HepG2 (cell line): ENCODE data around the gene TBKBP1. TPM values are rescaled to one million over a fixed set of nuclear protein-coding genes. Genes with fewer than 3 reads are reported as not detected.

ENCODE experiments used
- ETV5 ChIP-seq: IDR thresholded peaks from 2 replicates; pipeline ENCODE4 v1.6.1; 2018; ENCODE audit warnings: missing biosample characterization, missing genetic modification reagents, inconsistent platforms, borderline replicate concordance
- FOXJ3 ChIP-seq: sonication (generic); formaldehyde crosslinking; IDR thresholded peaks from 2 replicates; pipeline ENCODE4 v1.4.0; 2020; ENCODE audit warnings: missing genetic modification reagents, mild to moderate bottlenecking, borderline replicate concordance
- LRRFIP1 ChIP-seq: sonication (generic); formaldehyde crosslinking; conservative IDR thresholded peaks from 2 replicates; pipeline ENCODE4 v1.4.0; 2020; ENCODE audit warnings: missing genetic modification reagents
- MLX ChIP-seq: IDR thresholded peaks from 2 replicates; pipeline ENCODE4 v1.6.1; 2016
- NFYC ChIP-seq: IDR thresholded peaks from 2 replicates; pipeline ENCODE4 v1.6.1; 2016; ENCODE audit warnings: missing genetic modification reagents, missing compliant biosample characterization
- SAFB2 ChIP-seq: sonication (generic); formaldehyde crosslinking; IDR thresholded peaks from 2 replicates; pipeline ENCODE4 v1.5.1; 2020; ENCODE audit warnings: missing genetic modification reagents, low read depth, mild to moderate bottlenecking, borderline replicate concordance
- SP4 ChIP-seq: sonication (generic); formaldehyde crosslinking; IDR thresholded peaks from 2 replicates; pipeline ENCODE4 v1.8.1; 2023; ENCODE audit warnings: mild to moderate bottlenecking, missing genetic modification reagents
- TBL1XR1 ChIP-seq: fragments of 150-350 bp; IDR thresholded peaks from 2 replicates; pipeline ENCODE4 v1.6.1; 2014; ENCODE audit warnings: borderline replicate concordance, low read length; ENCODE audit not compliant: partially characterized antibody
- ZFP36L2 ChIP-seq: sonication (generic); formaldehyde crosslinking; IDR thresholded peaks from 2 replicates; pipeline ENCODE4 v1.4.0; 2020; ENCODE audit warnings: missing genetic modification reagents
- ZFP91 ChIP-seq: sonication (generic); formaldehyde crosslinking; IDR thresholded peaks from 2 replicates; pipeline ENCODE4 v1.9.0; 2022; ENCODE audit warnings: missing genetic modification reagents, mild to moderate bottlenecking, borderline replicate concordance
- ZNF224 ChIP-seq: sonication (generic); formaldehyde crosslinking; IDR thresholded peaks from 2 replicates; pipeline ENCODE4 v1.5.0; 2020; ENCODE audit warnings: mild to moderate bottlenecking, missing genetic modification reagents
- ZNF329 ChIP-seq: sonication (generic); formaldehyde crosslinking; IDR thresholded peaks from 2 replicates; pipeline ENCODE4 v1.9.0; 2021; ENCODE audit warnings: low read depth, mild to moderate bottlenecking, missing genetic modification reagents
- ZNF616 ChIP-seq: sonication (generic); formaldehyde crosslinking; IDR thresholded peaks from 2 replicates; pipeline ENCODE4 v1.5.0; 2020; ENCODE audit warnings: low read depth, mild to moderate bottlenecking, missing genetic modification reagents
- ZNF839 ChIP-seq: sonication (generic); formaldehyde crosslinking; IDR thresholded peaks from 2 replicates; pipeline ENCODE4 v1.4.0; 2020; ENCODE audit warnings: missing genetic modification reagents, mild to moderate bottlenecking, borderline replicate concordance
- ZNF891 ChIP-seq: sonication (generic); formaldehyde crosslinking; IDR thresholded peaks from 2 replicates; pipeline ENCODE4 v1.5.0; 2020; ENCODE audit warnings: mild to moderate bottlenecking, missing genetic modification reagents
- ZSCAN31 ChIP-seq: sonication (generic); formaldehyde crosslinking; IDR thresholded peaks from 2 replicates; pipeline ENCODE4 v1.5.0; 2020; ENCODE audit warnings: low read depth, mild to moderate bottlenecking, missing genetic modification reagents
- polyA plus RNA-seq, 8 experiments: library from polyadenylated mRNA; depleted of rRNA in 3 of 8; stranded (reverse) in 7 of 8; unstranded in 1 of 8; fragments of >200 nt; fragmentation: Illumina TruSeq in 4 of 8; extraction: Trizol in 4 of 8; gene quantifications; 2 replicates each; pipeline versions ENCODE4 v1.2.1 to v1.2.3, GENCODE V29; 2011 to 2016; ENCODE audit warnings: low read depth in 4 of 8, missing spikeins in 1 of 8, mixed read lengths in 1 of 8; ENCODE audit not compliant: insufficient read depth in 1 of 8
- total RNA-seq, 5 experiments: library from RNA; depleted of rRNA; stranded (reverse); fragments of >200 nt; fragmentation: Illumina TruSeq; extraction: Trizol; gene quantifications; 2 replicates each; pipeline ENCODE4 v1.2.3, GENCODE V29; 2016; ENCODE audit warnings: low read depth in 1 of 5
- TF ChIP-seq, protein P1 (sequence below): sonication (generic); formaldehyde crosslinking; IDR thresholded peaks from 2 replicates; pipeline ENCODE4 v1.4.0; 2020; ENCODE audit warnings: mild to moderate bottlenecking, missing genetic modification reagents, borderline replicate concordance

The TBKBP1 gene
- total and polyA plus RNA-seq, 2 of the 13 experiments (the other 11 are each of a cell fraction or from before 2014, with no cell fraction given): 2.6 to 7.0 TPM

- TF ChIP-seq LRRFIP1 (CRISPR knock-in tag) (no peak), NFYC (CRISPR knock-in tag) (no peak), SAFB2 (CRISPR knock-in tag) (no peak), ZNF616 (no peak), FOXJ3 (no peak), SP4 (CRISPR knock-in tag) (no peak), ZSCAN31 (CRISPR knock-in tag) (no peak), MLX (CRISPR knock-in tag) (no peak), ZFP91 (CRISPR knock-in tag) (peak; percentile 46; the same call in 1 of the 2 replicates), ZNF224 (CRISPR knock-in tag) (no peak), ZNF839 (CRISPR knock-in tag) (no peak), TBL1XR1 (no peak), ZFP36L2 (no peak), ETV5 (no peak), ZNF329 (CRISPR knock-in tag) (no peak), ZNF891 (CRISPR knock-in tag) (0 out of 2 replicates have a peak, but pooled peaks have one; percentile 65)
- TF ChIP-seq, protein P1, sequence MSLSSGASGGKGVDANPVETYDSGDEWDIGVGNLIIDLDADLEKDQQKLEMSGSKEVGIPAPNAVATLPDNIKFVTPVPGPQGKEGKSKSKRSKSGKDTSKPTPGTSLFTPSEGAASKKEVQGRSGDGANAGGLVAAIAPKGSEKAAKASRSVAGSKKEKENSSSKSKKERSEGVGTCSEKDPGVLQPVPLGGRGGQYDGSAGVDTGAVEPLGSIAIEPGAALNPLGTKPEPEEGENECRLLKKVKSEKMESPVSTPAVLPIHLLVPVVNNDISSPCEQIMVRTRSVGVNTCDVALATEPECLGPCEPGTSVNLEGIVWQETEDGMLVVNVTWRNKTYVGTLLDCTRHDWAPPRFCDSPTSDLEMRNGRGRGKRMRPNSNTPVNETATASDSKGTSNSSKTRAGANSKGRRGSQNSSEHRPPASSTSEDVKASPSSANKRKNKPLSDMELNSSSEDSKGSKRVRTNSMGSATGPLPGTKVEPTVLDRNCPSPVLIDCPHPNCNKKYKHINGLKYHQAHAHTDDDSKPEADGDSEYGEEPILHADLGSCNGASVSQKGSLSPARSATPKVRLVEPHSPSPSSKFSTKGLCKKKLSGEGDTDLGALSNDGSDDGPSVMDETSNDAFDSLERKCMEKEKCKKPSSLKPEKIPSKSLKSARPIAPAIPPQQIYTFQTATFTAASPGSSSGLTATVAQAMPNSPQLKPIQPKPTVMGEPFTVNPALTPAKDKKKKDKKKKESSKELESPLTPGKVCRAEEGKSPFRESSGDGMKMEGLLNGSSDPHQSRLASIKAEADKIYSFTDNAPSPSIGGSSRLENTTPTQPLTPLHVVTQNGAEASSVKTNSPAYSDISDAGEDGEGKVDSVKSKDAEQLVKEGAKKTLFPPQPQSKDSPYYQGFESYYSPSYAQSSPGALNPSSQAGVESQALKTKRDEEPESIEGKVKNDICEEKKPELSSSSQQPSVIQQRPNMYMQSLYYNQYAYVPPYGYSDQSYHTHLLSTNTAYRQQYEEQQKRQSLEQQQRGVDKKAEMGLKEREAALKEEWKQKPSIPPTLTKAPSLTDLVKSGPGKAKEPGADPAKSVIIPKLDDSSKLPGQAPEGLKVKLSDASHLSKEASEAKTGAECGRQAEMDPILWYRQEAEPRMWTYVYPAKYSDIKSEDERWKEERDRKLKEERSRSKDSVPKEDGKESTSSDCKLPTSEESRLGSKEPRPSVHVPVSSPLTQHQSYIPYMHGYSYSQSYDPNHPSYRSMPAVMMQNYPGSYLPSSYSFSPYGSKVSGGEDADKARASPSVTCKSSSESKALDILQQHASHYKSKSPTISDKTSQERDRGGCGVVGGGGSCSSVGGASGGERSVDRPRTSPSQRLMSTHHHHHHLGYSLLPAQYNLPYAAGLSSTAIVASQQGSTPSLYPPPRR (CRISPR knock-in tag): no peak
Observed at GRCh38 chr17:47742319-47743181, 48.6 kb downstream of the TBKBP1 start (continued).
